ENCODE data around the gene TRAF1. TPM values are rescaled to one million over a fixed set of nuclear protein-coding genes. Genes with fewer than 3 reads are reported as not detected.

Gene TRAF1
- total RNA-seq, 1 experiment from 2014 or later, result 1.4 TPM

DNA sequence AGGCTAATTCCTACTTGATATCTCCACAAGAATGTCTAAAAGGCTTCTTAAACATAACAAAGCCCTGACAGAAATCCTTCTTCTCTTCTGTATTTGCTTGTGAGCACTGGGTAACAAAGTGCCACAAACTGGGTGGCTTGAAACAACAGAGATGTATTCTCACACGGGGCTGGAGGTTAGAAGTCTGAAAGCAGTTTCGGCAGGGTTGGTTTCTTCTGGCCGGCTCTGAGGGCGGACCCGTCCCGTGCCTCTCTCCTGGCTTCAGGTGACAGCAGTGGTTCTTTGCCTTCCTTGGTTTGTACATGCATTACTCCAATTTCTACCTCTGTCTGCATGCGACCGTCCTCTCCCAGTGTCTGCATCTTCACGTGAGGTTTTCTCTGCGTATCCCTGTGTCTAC, 14.0 kb upstream of the TRAF1 start:
- Histone ChIP-seq H2BK120ac (ENCODE audit: low read depth, low read length, poor library complexity, severe bottlenecking) (no peak overlapping the region), H2AK5ac (ENCODE audit: insufficient read length, low read length) (no peak overlapping the region), H3K79me2 (ENCODE audit: insufficient read depth, low read length) (no peaks in the 10 kb centered on the region), H3K27me3 (ENCODE audit: insufficient read depth, low read length) (no peaks in the 10 kb centered on the region), H2BK15ac (ENCODE audit: low read depth, low read length) (no peak overlapping the region), H3K4me2 (ENCODE audit: insufficient read depth, insufficient read length, low read length) (no peak overlapping the region), H2BK20ac (ENCODE audit: low read depth, low read length, poor library complexity, severe bottlenecking) (no peak overlapping the region), H3K23me2 (ENCODE audit: insufficient read length, low read depth, low read length, poor library complexity, severe bottlenecking) (no peaks in the 10 kb centered on the region), H3K4ac (ENCODE audit: low read depth, low read length) (no peak overlapping the region), H3K27ac (ENCODE audit: insufficient read length, low read depth, low read length) (no peak overlapping the region), H2BK12ac (ENCODE audit: insufficient read length, low read depth, low read length) (no peak overlapping the region), H2BK5ac (ENCODE audit: insufficient read length, low read length) (no peak overlapping the region), H3K4me1 (ENCODE audit: insufficient read depth, low read length) (no peaks in the 10 kb centered on the region; the same call in 1 of the 2 replicates), H3K9ac (ENCODE audit: extremely low read depth, insufficient read length, low read length) (no peak overlapping the region), H3K79me1 (ENCODE audit: insufficient read depth, low read depth, low read length, poor library complexity, severe bottlenecking) (no peaks in the 10 kb centered on the region), H3K56ac (ENCODE audit: insufficient read length, low read depth, low read length) (no peak overlapping the region), H3K23ac (ENCODE audit: insufficient read length, low read depth, low read length) (no peak overlapping the region), H4K5ac (ENCODE audit: insufficient read length, low read depth, low read length) (no peak overlapping the region), H2AFZ (ENCODE audit: low read length) (no peak overlapping the region), H3K14ac (ENCODE audit: insufficient read depth, low read length) (no peak overlapping the region), H3T11ph (ENCODE audit: low read length) (no peak overlapping the region), H4K91ac (ENCODE audit: insufficient read length, low read depth, low read length) (no peak overlapping the region), H4K8ac (replicated peaks; ENCODE audit: insufficient read length, low read depth, low read length) (no peak overlapping the region), H3K18ac (ENCODE audit: insufficient read length, low read depth, low read length) (no peak overlapping the region), H4K20me1 (ENCODE audit: control insufficient read depth, insufficient read depth, insufficient read length) (no peaks in the 10 kb centered on the region), H3K9me3 (ENCODE audit: control insufficient read depth, low read depth, low read length) (no peaks in the 10 kb centered on the region)
- no peak for DNase-seq
- TF ChIP-seq, protein P1, sequence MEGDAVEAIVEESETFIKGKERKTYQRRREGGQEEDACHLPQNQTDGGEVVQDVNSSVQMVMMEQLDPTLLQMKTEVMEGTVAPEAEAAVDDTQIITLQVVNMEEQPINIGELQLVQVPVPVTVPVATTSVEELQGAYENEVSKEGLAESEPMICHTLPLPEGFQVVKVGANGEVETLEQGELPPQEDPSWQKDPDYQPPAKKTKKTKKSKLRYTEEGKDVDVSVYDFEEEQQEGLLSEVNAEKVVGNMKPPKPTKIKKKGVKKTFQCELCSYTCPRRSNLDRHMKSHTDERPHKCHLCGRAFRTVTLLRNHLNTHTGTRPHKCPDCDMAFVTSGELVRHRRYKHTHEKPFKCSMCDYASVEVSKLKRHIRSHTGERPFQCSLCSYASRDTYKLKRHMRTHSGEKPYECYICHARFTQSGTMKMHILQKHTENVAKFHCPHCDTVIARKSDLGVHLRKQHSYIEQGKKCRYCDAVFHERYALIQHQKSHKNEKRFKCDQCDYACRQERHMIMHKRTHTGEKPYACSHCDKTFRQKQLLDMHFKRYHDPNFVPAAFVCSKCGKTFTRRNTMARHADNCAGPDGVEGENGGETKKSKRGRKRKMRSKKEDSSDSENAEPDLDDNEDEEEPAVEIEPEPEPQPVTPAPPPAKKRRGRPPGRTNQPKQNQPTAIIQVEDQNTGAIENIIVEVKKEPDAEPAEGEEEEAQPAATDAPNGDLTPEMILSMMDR (conservative IDR thresholded peaks at IDR 0.05), result no peak
- H3K36me3 Mint-ChIP-seq (ENCODE audit: insufficient read depth in 1 of 3, low read depth in 3 of 3), result no peaks in the 10 kb centered on the region
- H3K27me3 Mint-ChIP-seq (ENCODE audit: low read depth), result peaks cover 1% of the 10 kb centered on the region; the same call in 1 of the 2 replicates
- H3K4me3 Mint-ChIP-seq, result no peak overlapping the region
- peaks cover 30 to 33% of the 10 kb centered on the region in 2 experiments for H3K4me1 Mint-ChIP-seq
- WGBS (ENCODE audit: extremely low coverage, insufficient read length, low lambda C conversion rate), result no CpG with 5 or more reads among the region's 10 CpGs
- H3K27ac Mint-ChIP-seq, result no peak overlapping the region
- no peaks in the 10 kb centered on the region for H3K9me3 Mint-ChIP-seq
